Adrenal gland (tissue), 5 donors: ENCODE data around the gene SSPN.

Experiments
- CTCF ChIP-seq, 6 experiments: fragments of 450-650 bp in 4 of 6; fragments of 200-600 bp in 2 of 6; sonication (generic) in 1 of 6; IDR thresholded peaks; 1 replicate in 5 of 6; 2 replicates in 1 of 6; pipeline versions ENCODE4 v1.5.1 to v1.8.0; 2016 to 2021; ENCODE audit warnings: antibody characterized with exemption in 6 of 6, mild to moderate bottlenecking in 2 of 6, moderate library complexity in 1 of 6
- POLR2A ChIP-seq, 2 donors: fragments of 450-650 bp; IDR thresholded peaks; one replicate each; pipeline ENCODE4 v1.6.1; 2017; ENCODE audit warnings: antibody characterized with exemption in 2 of 2, mild to moderate bottlenecking in 2 of 2, moderate library complexity in 1 of 2
- donor health status: DM: no; HTN: no; CAD: no.

- TF ChIP-seq CTCF (IDR thresholded peaks at IDR 0.05): no peak
- no peak for TF ChIP-seq POLR2A (IDR thresholded peaks at IDR 0.05)
Measured at GRCh38 chr12:26229910-26230309, 34.5 kb downstream of the SSPN start.
